ENCODE measurements around the gene RAD1.
A peak's percentile ranks its signal among the peaks of the same experiment; 100 is the strongest.

Gene RAD1

DNA sequence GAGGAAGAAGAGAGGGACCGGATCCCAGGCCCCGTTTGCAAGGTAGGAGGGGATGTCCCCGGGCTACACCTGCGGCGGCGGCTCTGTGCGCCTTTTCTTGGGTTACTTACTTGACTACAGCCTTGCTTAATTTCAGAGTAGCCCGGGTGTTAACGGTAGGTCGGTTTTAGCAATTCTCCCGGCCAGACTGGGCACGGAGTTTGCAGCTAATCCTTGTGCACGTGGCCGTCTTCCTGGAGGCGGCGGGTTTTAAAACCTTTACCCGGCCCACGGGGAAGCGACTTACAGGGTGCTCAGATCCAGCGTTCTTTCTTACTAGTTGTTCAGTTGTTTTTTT lies 520 bp upstream of the RAD1 start:
- DNase-seq (ENCODE audit: low spot score): no peak

DNA sequence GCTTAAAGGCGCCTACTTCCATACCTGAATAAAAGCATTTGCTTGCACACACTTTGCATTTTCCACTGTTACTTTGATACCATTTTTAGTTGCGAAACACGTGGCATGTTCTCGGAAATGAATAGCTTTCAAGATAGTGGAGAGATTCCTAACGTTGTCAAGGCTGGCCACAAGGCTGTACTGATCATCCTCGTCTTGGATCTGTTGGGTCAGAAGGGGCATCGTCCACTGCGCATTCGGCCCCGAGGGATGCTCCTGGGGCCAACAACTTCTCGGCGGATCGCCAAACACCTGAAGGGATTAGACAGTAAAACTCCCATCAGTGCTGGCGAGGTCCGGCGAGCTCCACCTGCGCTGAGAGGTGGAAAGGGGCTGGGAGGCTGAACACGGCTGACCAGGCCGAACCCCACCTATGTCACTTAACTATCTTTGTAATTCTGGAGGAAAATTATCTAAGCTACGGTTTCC lies 599 bp downstream of the RAD1 start:
- DNase-seq (ENCODE audit: low spot score): no peak

DNA sequence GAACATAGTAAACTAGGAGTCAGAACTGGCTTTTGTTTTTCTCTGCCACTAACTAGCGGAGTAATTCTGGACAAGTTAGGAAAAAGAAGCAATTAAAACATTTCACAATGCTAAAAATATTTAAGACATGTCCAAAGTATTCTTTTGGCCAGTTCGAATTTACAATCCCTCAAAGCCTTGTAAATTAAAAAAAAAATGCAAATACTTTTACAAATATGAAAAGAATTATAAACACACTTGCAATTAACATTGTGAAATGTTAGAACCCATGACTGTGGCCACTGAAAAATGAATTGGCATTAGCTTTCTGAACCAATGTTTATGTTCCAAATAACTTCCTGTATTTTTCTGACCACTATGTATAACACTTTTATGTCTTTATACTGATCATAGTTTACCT lies 2.2 kb downstream of the RAD1 start:
- no peak for DNase-seq (ENCODE audit: low spot score)

DNA sequence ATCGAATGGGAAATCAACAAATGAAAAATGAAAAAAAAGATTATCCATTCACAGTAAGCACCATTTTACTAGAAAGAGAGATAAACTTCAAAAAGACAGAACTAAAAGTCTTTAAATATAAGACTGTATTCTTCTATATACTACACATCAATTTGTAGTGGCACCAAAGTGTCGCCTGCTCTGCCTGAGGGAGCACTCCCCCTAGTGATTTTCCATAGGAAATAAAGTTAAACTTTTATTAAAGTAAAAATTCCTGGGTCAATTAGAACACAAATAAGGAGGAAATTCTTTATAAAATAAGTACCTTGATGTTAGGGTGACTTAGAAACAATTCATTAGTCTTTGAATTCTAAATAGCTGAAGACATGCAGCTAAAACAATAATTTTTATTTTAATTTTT lies 9.7 kb downstream of the RAD1 start:
- DNase-seq (ENCODE audit: low spot score): no peak

DNA sequence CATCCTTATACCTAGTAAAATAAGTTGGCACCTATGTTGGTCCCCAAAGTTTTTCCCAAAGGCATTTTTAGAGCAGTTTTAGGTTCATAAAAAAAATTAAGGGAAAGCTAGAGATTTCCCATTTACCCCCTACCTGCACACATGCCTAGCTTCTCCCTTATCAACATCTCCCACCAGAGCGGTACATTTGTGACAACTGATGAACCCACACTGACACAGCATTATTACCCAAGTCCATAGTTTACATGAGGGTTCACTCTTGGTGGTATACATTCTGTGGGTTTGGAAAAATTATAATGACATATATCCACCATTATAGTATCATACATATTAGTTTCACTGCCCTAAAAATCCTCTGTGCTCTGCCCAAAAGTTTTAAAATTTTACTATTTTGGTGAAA lies 12.0 kb downstream of the RAD1 start:
- no peak for DNase-seq (ENCODE audit: low spot score)

DNA sequence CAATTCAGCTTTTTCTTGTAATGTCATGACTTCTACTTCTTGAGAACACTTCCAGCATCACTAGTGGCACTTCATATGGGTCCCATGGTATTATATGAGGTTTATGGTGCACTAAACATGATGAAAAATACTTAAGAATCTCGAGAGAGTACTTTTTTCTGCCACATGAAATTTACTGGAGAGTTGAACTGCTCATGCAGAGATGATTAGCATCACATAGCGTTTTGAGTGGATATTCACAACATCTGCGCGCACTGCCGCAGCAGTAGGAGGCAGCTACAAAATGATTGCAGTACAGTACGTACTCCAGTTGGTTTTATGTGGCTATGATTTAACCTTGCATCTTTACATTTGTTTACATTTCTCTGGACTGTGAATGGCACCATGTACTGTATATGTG lies 14.7 kb downstream of the RAD1 start:
- DNase-seq (ENCODE audit: low spot score): no peak

DNA sequence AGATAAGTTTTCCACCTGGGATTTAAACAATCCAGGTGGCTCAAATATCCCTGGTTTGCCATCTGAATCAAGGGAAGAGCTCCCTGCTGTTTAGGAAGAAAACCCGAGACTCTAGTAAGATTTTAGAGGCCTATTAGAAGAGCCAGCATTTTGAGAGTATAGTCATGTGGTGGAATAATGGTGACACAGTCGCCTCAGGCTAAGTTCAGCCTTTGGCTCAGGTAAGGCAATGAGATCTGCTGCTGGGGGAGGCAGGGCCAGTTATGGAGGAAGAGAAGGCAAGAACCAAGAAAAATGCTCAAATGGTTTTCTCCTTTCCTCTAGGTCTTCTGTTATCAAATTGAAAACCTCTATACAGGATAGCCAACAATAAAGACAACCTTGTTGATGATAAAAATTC lies 16.2 kb downstream of the RAD1 start:
- DNase-seq (ENCODE audit: low spot score): no peak

DNA sequence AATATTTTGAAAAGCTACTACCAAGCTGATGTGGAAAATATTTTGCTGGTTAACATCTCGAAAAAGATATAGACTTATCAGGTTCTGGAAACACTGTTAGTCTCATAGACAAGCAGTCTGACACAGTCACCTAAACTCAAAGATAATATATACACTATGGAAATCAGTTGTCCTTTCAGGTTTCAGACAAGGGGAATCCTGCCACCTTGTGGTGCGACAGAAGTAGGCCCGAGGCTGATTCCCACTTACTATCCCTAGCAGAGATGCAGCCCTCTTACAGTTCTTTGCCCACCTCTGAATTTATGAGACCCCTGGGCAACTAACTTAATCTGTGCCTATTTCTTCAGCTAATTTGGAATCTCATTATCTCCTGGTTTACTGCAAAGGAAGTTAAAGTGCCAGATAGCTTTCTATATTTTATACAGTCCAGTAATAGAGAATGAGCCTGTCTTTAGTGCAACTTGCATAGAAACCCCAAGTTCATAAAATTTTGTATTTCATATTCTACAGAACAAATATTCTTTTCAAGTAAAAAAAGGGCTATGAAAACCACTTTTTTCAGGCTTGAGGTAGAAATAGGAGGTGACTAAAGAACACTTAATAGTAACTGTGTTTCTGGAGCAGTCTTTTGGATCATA lies 16.9 kb downstream of the RAD1 start:
- peak; percentile 76 for DNase-seq (ENCODE audit: low spot score)

DNA sequence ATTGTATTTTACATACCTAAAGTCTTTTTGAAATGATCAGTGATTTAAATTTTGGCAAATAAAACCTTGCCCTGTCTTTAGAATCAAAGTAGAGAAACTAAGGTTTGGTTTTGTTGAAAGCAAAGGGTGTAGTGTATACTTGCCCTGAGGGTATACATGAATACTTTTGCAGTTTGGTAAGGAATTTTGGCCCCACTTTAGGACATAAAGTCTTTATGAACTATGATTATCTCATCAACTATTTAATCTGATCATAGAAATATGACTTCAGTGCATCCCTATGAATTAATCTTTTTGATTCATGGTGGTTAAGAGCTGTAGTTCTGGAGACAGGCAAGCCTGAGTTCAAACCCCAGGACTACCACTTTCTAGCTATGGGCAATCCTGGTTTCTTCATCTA lies 17.7 kb downstream of the RAD1 start:
- DNase-seq (ENCODE audit: low spot score): no peak

DNA sequence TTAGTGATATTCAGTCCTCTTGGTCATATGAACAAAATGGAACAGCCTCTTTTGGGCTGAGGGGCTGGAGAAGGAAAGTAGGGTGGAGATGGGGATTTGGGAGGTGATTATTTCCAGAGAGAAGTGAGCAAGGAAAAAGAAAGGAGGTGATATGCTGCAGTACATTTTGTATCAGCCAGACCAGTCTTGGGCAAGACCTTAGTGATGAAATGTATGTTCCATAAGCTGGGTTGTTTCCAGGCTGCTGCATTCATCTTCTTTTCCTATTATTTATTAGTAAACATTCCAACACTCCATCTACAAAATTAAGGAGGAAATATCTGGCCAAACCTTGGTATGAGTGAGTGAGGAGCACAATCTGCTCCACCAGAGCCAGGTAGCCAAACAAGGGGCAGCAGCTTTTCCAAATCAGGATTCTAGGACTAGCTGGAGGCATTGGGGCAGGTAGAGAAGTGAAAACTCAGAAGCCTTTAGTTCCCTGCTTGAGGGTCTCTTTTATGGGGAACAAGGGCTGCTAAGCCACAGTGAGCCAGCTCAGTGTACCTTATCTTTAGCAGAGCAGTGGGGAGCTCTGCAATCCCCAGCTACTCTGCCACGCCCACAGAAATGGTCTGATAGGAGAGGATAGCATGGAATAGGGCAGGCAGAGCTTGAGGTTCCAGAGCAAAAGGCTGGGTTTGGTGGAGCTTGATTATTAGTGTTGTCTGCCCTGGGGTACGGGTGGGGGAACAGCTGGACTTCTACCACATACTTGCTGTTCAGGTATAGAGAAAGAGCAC lies 19.5 kb downstream of the RAD1 start:
- DNase-seq (ENCODE audit: low spot score): no peak

DNA sequence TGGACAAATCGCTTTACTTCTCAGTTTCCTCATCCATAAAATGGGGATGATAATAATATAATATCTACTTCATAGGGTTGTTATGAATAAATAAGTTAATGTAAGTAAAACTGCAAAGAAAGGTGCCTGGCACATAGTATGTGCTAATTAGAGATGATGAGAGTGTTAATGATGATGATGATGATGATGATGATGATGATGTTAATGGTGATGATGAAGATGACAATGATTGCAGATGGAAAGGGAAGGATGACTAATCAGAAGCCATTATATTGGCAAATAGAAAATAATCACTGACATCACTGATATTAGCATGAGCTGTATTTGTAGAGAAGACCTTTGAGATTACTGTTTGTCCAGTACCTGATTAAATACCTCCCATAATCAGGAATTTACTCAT lies 20.6 kb downstream of the RAD1 start:
- DNase-seq (ENCODE audit: low spot score): no peak

DNA sequence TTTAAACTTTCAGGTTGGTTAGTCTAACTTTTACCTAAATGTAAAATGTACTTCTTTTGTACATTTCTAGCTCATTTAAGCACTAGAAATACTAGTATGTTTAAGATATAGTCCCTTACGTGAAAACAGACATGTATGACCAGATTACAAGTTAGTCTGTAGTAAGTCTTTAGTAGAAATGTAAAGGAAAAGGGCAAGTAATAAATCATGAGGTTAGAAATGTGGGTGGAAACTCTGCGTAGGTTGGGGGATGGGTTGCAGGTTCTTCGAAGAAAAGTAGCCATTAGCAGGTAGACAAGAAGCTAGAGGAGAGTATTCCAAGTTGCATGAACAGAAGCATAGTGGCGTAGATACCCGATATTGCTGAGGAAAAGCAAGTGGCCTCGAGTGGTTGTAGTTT lies 22.9 kb downstream of the RAD1 start:
- DNase-seq (ENCODE audit: low spot score): no peak

DNA sequence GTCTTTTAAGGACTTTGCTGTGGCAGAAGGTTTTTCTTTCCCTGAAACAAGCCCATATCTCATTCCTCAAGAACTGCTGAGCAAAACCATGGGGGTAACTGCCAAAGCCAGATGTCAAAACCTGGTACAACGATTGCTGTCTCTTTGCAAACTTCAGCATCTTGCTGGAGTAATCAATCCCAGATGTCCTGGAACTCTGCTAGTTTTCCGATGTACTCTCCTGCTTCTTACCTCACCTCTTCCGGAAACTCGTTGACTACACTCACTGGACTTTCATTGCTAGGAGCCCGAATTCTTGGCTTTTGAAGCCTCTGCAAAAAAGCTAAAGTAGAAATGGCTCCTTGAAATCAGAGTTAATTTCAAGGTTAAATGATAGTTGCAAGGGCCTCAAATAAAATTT lies 23.3 kb downstream of the RAD1 start:
- DNase-seq (ENCODE audit: low spot score): no peak

DNA sequence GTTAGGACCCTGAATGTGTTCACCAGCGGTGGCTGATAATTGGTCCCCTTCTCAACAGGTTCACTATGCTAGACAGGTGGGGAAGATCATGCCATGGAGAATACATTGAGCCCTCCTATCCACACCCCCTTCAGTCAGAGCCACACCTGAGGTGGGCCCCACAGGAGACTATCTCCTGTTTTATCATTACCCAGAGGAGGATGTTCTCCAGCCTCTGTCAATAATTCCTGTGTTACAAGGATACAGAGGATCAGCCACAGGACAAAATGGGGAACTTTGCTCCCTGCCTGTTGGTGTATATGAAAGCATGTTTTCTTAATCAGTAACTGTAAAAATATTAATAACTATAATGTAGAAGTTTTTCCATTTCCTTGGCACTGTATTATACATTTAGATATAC lies 25.9 kb downstream of the RAD1 start:
- no peak for DNase-seq (ENCODE audit: low spot score)

DNA sequence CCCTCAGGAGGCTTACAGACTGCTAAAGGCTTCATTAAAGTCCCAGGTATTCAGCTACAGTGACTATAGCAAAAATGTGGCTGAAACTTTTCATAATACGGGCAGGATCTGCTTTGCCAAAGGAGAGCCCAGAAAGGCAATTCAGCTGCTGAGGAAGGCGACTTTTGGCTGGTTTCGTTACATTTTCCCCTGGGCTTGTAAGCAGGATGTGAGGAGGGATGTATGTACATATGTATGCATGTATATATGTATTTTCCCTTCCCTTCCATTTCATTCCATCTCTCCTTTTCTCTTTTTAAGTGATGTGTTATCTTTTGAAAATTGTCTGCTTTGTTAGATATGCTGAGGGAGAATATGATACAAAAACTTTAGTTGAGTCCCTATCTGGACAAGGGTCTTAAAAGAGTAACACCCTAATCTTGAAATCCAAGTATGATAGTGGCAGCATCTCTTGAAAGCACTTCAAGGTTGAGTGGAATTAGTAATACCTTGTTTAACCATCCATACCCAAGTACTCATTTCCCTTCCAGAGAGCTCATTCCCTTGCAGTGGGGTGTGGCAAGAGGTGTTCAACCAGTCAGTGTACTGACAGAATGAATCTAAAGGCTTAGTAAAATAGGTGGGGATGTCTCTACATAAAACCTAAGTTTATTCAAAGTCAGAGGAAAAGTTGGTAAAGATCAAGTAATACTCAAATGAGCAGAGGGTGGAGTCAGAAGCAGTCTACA lies 28.7 kb downstream of the RAD1 start:
- DNase-seq (ENCODE audit: low spot score): no peak

DNA sequence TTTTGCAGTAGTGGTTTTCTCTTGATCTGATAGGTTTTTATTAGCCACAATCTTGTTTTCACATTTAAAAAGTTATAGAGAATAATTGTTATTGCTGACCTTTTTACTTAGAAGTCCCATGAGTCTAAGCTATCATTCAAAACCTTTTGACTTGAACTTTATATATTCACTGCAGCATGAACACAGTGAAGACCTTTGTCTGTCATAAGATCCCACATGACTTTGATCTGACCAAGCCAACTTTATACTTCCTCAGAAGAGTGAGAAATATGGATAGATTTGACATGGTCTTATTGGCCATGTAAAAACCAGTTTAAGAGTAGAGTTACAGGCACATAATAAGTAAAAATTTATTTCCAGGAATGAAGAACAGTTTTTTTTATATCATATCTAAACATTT lies 34.1 kb downstream of the RAD1 start:
- no peak for DNase-seq (ENCODE audit: low spot score)

DNA sequence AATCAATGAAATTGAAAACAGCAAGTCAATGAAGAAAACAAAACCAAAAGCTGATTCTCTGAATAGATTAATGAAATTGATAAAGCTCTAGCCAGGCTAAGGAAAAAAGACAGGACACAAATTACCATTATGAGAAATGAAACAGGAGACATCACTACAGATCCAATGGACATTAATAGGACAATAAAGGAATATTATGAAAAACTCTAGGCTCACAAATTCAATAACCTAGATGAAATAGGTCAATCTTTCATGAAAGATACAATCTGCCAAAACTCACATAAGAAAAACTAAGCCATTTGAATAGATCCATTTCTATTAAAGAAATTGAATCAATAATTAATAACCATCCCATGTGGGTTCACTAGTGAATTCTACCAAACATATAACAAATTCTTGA lies 39.0 kb downstream of the RAD1 start:
- no peak for DNase-seq (ENCODE audit: low spot score)

DNA sequence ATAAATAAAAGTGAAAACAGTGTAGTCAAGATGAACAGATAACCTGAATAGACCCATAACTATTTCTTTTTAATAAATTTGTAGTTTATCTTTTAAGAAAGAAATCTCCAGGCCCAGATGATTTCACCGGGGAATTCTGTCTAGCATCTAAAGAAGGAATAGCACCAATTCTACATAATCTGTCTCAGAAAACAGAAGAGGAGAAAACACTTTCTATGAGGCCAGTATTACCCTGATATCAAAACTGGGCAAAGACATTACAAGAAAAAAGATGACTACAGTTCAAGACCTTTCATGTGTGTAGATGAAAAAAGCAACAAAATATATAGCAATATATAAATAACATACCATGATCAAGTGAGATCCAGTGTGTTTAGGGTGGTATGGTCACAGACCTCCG lies 44.9 kb downstream of the RAD1 start:
- DNase-seq (ENCODE audit: low spot score): no peak

DNA sequence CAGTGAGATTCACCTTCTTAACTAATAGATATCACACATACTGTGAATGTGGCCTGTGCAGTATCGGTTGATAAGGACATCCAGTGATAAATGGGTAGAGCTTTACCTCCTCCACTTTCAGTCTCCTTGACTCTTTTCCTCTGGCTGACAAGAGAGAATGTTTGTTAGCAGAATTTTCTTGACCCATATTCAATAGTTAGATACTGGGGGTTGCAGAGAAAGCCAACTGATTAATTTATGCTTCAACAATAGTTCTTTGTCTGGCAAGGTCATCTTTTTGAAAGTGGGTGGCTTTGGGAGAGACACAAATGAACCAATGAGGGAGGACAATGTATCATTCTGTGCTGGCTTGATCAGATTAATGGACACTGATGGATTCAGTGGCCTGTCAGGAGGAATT lies 46.0 kb downstream of the RAD1 start:
- no peak for DNase-seq (ENCODE audit: low spot score)

DNA sequence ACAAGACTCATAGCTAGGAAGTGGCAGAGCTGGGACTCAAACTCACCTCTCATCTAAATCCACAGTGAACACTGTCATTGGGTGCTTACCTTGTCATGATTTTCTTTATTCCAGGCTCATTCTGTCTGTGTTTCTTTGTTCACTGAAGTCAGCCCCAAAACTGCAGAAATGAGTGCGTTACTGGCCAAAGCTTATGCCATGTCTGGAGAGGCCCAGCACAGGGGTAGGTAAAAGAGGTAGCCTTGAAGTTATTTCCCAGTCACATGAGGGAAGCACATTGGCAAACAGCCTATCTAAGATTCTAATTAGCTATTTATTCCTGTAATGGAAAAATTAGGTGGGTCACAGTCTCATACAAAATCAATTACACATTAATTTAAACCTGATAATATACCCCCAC lies 46.5 kb downstream of the RAD1 start:
- DNase-seq (ENCODE audit: low spot score): no peak

DNA sequence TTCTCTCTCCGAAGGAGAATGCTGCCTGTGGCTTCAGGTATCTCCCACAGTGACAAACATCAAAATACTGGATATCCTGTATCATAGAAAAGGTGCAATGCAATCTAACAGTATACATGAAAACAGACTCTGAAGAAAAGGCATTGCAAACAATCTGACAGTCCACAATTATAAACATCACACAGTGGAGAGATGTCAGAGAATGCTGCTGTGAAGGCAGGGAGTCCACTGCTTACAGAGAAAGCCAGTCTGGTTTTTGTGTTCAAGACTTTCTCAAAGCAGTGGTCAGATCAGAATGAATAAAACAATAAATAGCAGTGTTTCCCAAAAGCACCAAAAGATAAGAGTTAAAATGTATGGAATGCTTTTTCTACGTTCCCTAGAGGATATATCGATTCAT lies 47.6 kb downstream of the RAD1 start:
- no peak for DNase-seq (ENCODE audit: low spot score)

DNA sequence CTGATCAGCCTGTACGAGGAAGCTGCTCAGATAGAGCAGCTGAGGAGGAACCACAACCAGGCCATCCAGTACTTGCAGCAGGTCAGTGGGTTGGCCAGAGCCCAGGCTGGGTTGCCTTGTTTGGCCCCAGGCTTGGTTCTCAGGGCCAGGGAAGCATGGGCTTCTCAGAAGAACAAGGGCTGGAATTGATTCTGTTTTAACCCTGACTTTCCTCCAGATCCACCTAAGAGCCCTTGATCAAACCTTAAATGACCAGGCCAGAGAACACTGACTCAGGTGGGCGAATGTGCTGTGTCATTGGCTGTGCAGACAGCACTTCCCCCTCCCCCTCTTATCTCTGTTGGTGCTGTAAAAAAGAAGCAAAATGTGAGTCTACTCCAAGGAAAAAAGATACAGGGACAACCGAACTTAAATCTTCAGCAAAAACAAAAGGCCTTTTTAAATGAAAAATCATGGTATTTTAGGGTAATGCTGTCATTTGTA lies 48.3 kb downstream of the RAD1 start:
- no peak for DNase-seq (ENCODE audit: low spot score)

DNA sequence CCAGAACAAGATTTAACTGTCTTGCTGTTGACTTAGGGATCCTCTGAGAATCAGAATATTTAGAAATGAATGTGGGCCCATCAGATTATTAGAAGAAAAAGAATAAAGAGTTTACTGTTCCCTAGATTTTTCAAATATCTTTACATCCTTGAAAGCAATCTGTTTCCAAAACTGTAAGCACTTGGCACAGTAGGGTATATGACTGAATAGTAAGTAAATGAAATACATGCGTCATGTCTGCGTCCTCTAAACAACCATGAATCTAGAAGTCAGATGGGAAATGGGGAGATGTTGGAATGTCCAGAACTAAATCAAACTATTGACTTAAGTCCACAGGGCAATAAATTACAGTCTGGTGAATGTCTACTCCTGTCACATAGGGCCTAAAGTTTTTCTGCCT lies 50.2 kb downstream of the RAD1 start:
- no peak for DNase-seq (ENCODE audit: low spot score)

All from cerebellar cortex (tissue), 1 donor.